Skeletal muscle cell (primary cell): Measurements from ENCODE around the gene POLR1E.
A peak's percentile ranks its signal among the peaks of the same experiment; 100 is the strongest.
"Not testable (repeated sequence)": the region's sequence is repeated elsewhere in the genome, so short reads cannot be mapped to it uniquely, and the experiment has no call there.

Source experiments
- DNase-seq: peaks from one replicate; pipeline ENCODE4 v3.0.0-alpha.2; 2010; ENCODE audit warnings: low read depth
- H3K4me3 ChIP-seq: 2 replicates; pipeline ENCODE4 v1.5.1; 2011; ENCODE audit warnings: low read depth, mild to moderate bottlenecking, control low read depth, low read length, moderate library complexity

POLR1E gene

GRCh38 chr9:37464006-37464405, 21.7 kb upstream of the POLR1E start:
- DNase-seq, result no peak
- H3K4me3 ChIP-seq, result peak overlapping the region; percentile 94

- peak overlapping the region; percentile 94 for H3K4me3 ChIP-seq
- DNase-seq, result peak; percentile 14
Measured at GRCh38 chr9:37464426-37465248, 21.1 kb upstream of the POLR1E start.

- peak within 1 kb of the TSS; percentile 94 for H3K4me3 ChIP-seq
Measured at GRCh38 chr9:37465249-37466036, 20.3 kb upstream of the POLR1E start, which contains the start of gene ZBTB5. TSS of gene ZBTB5 (minus strand) at chr9:37465450. CDS start at chr9:37442551, 22,899 bp downstream.

GRCh38 chr9:37466037-37466709, 19.6 kb upstream of the POLR1E start:
- H3K4me3 ChIP-seq, result peak overlapping the region; percentile 94
- DNase-seq, result peak; percentile 40

More at GRCh38 chr9:37465249-37466036, 20.3 kb upstream of the POLR1E start, which contains the start of gene ZBTB5:
- peak; percentile 98 for DNase-seq

GRCh38 chr9:37467530-37467929, 18.2 kb upstream of the POLR1E start:
- not testable (repeated sequence) for DNase-seq, H3K4me3 ChIP-seq

- no peak for DNase-seq
- H3K4me3 ChIP-seq, result no peak overlapping the region
Measured at GRCh38 chr9:37468620-37469019, 17.1 kb upstream of the POLR1E start.

GRCh38 chr9:37471942-37472684, 13.6 kb upstream of the POLR1E start:
- peak; percentile 73 for DNase-seq
- peak overlapping the region; percentile 37 for H3K4me3 ChIP-seq

GRCh38 chr9:37473982-37474381, 11.8 kb upstream of the POLR1E start:
- not testable (repeated sequence) for H3K4me3 ChIP-seq, DNase-seq

- no peak for DNase-seq
- no peak overlapping the region for H3K4me3 ChIP-seq
Measured at GRCh38 chr9:37474438-37474837, 11.3 kb upstream of the POLR1E start.

- H3K4me3 ChIP-seq, result no peak overlapping the region
- no peak for DNase-seq
Measured at GRCh38 chr9:37476930-37477329, 8.8 kb upstream of the POLR1E start.

GRCh38 chr9:37477443-37477842, 8.3 kb upstream of the POLR1E start:
- DNase-seq, H3K4me3 ChIP-seq: not testable (repeated sequence)

- H3K4me3 ChIP-seq, DNase-seq: not testable (repeated sequence)
Measured at GRCh38 chr9:37477987-37478619, 7.6 kb upstream of the POLR1E start.

GRCh38 chr9:37480759-37481158, 5.0 kb upstream of the POLR1E start:
- no peak overlapping the region for H3K4me3 ChIP-seq
- no peak for DNase-seq

- DNase-seq, result no peak
- peak overlapping the region; percentile 92 for H3K4me3 ChIP-seq
Measured at GRCh38 chr9:37486256-37486615, 488 bp downstream of the POLR1E start.

- H3K4me3 ChIP-seq, result peak overlapping the region; percentile 92
- peak; percentile 92 for DNase-seq
Measured at GRCh38 chr9:37486616-37487548, 1.1 kb downstream of the POLR1E start.

- no peak for DNase-seq
- H3K4me3 ChIP-seq, result no peak overlapping the region
Measured at GRCh38 chr9:37491939-37492338, 6.2 kb downstream of the POLR1E start.

GRCh38 chr9:37495571-37495970, 9.8 kb downstream of the POLR1E start:
- DNase-seq, result no peak

GRCh38 chr9:37496020-37496419, 10.3 kb downstream of the POLR1E start:
- no peak overlapping the region for H3K4me3 ChIP-seq
- no peak for DNase-seq

More at GRCh38 chr9:37495571-37495970, 9.8 kb downstream of the POLR1E start:
- no peak overlapping the region for H3K4me3 ChIP-seq
